Esophagus squamous epithelium (tissue), 4 donors: Measurements from ENCODE around the gene CENPO.

Experiments
- POLR2A ChIP-seq, 4 donors: fragments of 450-650 bp; IDR thresholded peaks; one replicate each; pipeline ENCODE4 v1.6.1; 2017; ENCODE audit warnings: antibody characterized with exemption in 4 of 4, mild to moderate bottlenecking in 4 of 4, moderate library complexity in 3 of 4
- TF ChIP-seq, protein P1 (sequence below), 6 experiments: fragments of 450-650 bp in 4 of 6; fragments of 200-600 bp in 2 of 6; sonication (generic) in 2 of 6; IDR thresholded peaks; one replicate each; pipeline ENCODE4 v1.5.1; 2016 to 2019; ENCODE audit warnings: antibody characterized with exemption in 6 of 6, mild to moderate bottlenecking in 4 of 6, moderate library complexity in 4 of 6

GRCh38 chr2:24766609-24767008, 26.6 kb upstream of the CENPO start:
- TF ChIP-seq, protein P1, sequence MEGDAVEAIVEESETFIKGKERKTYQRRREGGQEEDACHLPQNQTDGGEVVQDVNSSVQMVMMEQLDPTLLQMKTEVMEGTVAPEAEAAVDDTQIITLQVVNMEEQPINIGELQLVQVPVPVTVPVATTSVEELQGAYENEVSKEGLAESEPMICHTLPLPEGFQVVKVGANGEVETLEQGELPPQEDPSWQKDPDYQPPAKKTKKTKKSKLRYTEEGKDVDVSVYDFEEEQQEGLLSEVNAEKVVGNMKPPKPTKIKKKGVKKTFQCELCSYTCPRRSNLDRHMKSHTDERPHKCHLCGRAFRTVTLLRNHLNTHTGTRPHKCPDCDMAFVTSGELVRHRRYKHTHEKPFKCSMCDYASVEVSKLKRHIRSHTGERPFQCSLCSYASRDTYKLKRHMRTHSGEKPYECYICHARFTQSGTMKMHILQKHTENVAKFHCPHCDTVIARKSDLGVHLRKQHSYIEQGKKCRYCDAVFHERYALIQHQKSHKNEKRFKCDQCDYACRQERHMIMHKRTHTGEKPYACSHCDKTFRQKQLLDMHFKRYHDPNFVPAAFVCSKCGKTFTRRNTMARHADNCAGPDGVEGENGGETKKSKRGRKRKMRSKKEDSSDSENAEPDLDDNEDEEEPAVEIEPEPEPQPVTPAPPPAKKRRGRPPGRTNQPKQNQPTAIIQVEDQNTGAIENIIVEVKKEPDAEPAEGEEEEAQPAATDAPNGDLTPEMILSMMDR (IDR thresholded peaks at IDR 0.05): no peak
- no peak for TF ChIP-seq POLR2A (IDR thresholded peaks at IDR 0.05)
